SU-DHL-6 (cell line): Measurements from ENCODE around the gene GSDMA.

Experiments
- H2AFZ ChIP-seq: fragments of 200-600 bp; sonication (generic); 2 replicates; pipeline ENCODE4 v1.6.1; 2014; ENCODE audit warnings: low read depth, mild to moderate bottlenecking, moderate library complexity, mixed read lengths, antibody characterized with exemption, low read length; ENCODE audit not compliant: severe bottlenecking
- H3F3A ChIP-seq: fragments of 200-600 bp; shearing (Covaris generic); 2 replicates; pipeline ENCODE4 v1.6.0; 2016; ENCODE audit warnings: antibody characterized with exemption, mild to moderate bottlenecking; ENCODE audit not compliant: insufficient read depth
- H3K27ac ChIP-seq: fragments of 200-600 bp; sonication (generic); 2 replicates; pipeline ENCODE4 v1.5.1; 2016; ENCODE audit warnings: low read depth, mild to moderate bottlenecking, low read length, moderate library complexity, mixed read lengths
- H3K27me3 ChIP-seq: fragments of 200-600 bp; sonication (generic), shearing (Covaris generic); 2 replicates; pipeline ENCODE4 v1.6.0; 2014; ENCODE audit warnings: mild to moderate bottlenecking, low read length
- H3K36me3 ChIP-seq: fragments of 200-600 bp; sonication (generic); 2 replicates; pipeline ENCODE4 v1.6.1; 2014; ENCODE audit warnings: mild to moderate bottlenecking, low read length, mixed read lengths
- H3K4me2 ChIP-seq: fragments of 300-600, 200-600 bp; shearing (Covaris generic), sonication (generic); 2 replicates; pipeline ENCODE4 v1.6.0; 2014; ENCODE audit warnings: low read length, low read depth, mild to moderate bottlenecking; ENCODE audit not compliant: poor library complexity, severe bottlenecking
- H3K4me3 ChIP-seq: fragments of 200-600 bp; sonication (generic); 2 replicates; pipeline ENCODE4 v1.5.1; 2014; ENCODE audit warnings: antibody characterized with exemption, low read length, mild to moderate bottlenecking, mixed read lengths; ENCODE audit not compliant: insufficient read depth, poor library complexity, severe bottlenecking
- H3K79me2 ChIP-seq: fragments of 200-600 bp; sonication (generic); 2 replicates; pipeline ENCODE4 v1.6.1; 2014; ENCODE audit warnings: mild to moderate bottlenecking, low read length, moderate library complexity; ENCODE audit not compliant: insufficient read depth
- H3K9ac ChIP-seq: fragments of 200-600 bp; sonication (generic); 2 replicates; pipeline ENCODE4 v1.7.0; 2014; ENCODE audit warnings: mild to moderate bottlenecking, low read length
- H3K9me2 ChIP-seq: fragments of 200-600 bp; sonication (generic); replicated peaks from 2 replicates; pipeline ENCODE4 v1.6.1; 2014; ENCODE audit warnings: low read length; ENCODE audit not compliant: insufficient read depth
- H3K9me3 ChIP-seq: fragments of 200-600 bp; sonication (generic); 2 replicates; pipeline ENCODE4 v1.6.1; 2014; ENCODE audit warnings: low read length, mixed read lengths; ENCODE audit not compliant: insufficient read depth
- H4K20me1 ChIP-seq: fragments of 200-600 bp; sonication (generic); 2 replicates; pipeline ENCODE4 v1.6.1; 2014; ENCODE audit warnings: low read depth, mild to moderate bottlenecking, antibody characterized with exemption, low read length, moderate library complexity, mixed read lengths
- CTCF ChIP-seq: fragments of 200-600 bp; sonication (generic); IDR thresholded peaks from one replicate; pipeline ENCODE4 v1.5.1; 2017; ENCODE audit warnings: antibody characterized with exemption, mild to moderate bottlenecking, low read length, moderate library complexity; ENCODE audit not compliant: insufficient read depth, poor library complexity, severe bottlenecking
- EZH2phosphoT487 ChIP-seq: fragments of 200-600 bp; sonication (generic), shearing (Covaris generic); conservative IDR thresholded peaks from 2 replicates; pipeline ENCODE4 v1.6.1; 2018; ENCODE audit warnings: mild to moderate bottlenecking, antibody characterized with exemption, low read length, moderate library complexity, mixed read lengths

Gene GSDMA

GRCh38 chr17:40014375-40014980, 51.7 kb downstream of the GSDMA start:
- Histone ChIP-seq H3K36me3 (no peaks in the 10 kb centered on the region), H3K79me2 (no peaks in the 10 kb centered on the region), H3K4me2 (no peak overlapping the region), H3K9me3 (no peaks in the 10 kb centered on the region), H3K27me3 (no peaks in the 10 kb centered on the region), H3K27ac (no peak overlapping the region), H3K4me3 (no peak overlapping the region), H3K9me2 (no peaks in the 10 kb centered on the region), H2AFZ (no peak overlapping the region), H4K20me1 (no peaks in the 10 kb centered on the region), H3F3A (no peaks in the 10 kb centered on the region), H3K9ac (no peak overlapping the region)
- TF ChIP-seq CTCF, result no peak
- no peak for TF ChIP-seq EZH2phosphoT487

- Histone ChIP-seq H3K4me2 (no peak within 1 kb of the TSS), H3K4me3 (no peak within 1 kb of the TSS), H3K36me3 (no peaks in the 10 kb centered on the region), H3K9ac (no peak within 1 kb of the TSS), H3K27ac (no peak within 1 kb of the TSS), H3F3A (no peaks in the 10 kb centered on the region), H3K27me3 (no peaks in the 10 kb centered on the region), H4K20me1 (no peaks in the 10 kb centered on the region), H3K9me3 (no peaks in the 10 kb centered on the region), H3K79me2 (no peaks in the 10 kb centered on the region), H3K9me2 (no peaks in the 10 kb centered on the region), H2AFZ (no peak within 1 kb of the TSS)
- TF ChIP-seq CTCF (no peak), EZH2phosphoT487 (no peak)
Measured at GRCh38 chr17:40015005-40015997, 52.5 kb downstream of the GSDMA start, which contains the start of gene CSF3. Gene CSF3, plus strand, starts transcription at chr17:40015440. Its CDS starts 35 bp downstream, at chr17:40015475.

GRCh38 chr17:40015998-40016985, 53.5 kb downstream of the GSDMA start:
- H3K27ac ChIP-seq, result no peak overlapping the region
- no peaks in the 10 kb centered on the region for H3K36me3 ChIP-seq
- H3F3A ChIP-seq, result no peaks in the 10 kb centered on the region
- H3K27me3 ChIP-seq, result no peaks in the 10 kb centered on the region
- H4K20me1 ChIP-seq, result no peaks in the 10 kb centered on the region
- H3K79me2 ChIP-seq, result no peaks in the 10 kb centered on the region
- H3K9me3 ChIP-seq, result no peaks in the 10 kb centered on the region
- no peak for TF ChIP-seq EZH2phosphoT487
- TF ChIP-seq CTCF, result no peak
- no peak overlapping the region for H3K9ac ChIP-seq
- H3K9me2 ChIP-seq, result no peaks in the 10 kb centered on the region
- H3K4me3 ChIP-seq, result no peak overlapping the region
- no peak overlapping the region for H2AFZ ChIP-seq
- H3K4me2 ChIP-seq, result no peak overlapping the region
